GM18502 (cell line): Measurements from ENCODE around the gene ATP5PO.
"Not testable (repeated sequence)": the region's sequence is repeated elsewhere in the genome, so short reads cannot be mapped to it uniquely, and the experiment has no call there.

Source experiments
- ATAC-seq: cut with Tn5 transposase; IDR thresholded peaks from one replicate; pipeline ENCODE4 v1.9.1; 2021; ENCODE audit warnings: mild to moderate bottlenecking; ENCODE audit not compliant: unreplicated experiment, poor library complexity

ATP5PO gene

GRCh38 chr21:33872881-33873515 is 42.6 kb downstream of the ATP5PO start:
- ATAC-seq: no peak

DNA sequence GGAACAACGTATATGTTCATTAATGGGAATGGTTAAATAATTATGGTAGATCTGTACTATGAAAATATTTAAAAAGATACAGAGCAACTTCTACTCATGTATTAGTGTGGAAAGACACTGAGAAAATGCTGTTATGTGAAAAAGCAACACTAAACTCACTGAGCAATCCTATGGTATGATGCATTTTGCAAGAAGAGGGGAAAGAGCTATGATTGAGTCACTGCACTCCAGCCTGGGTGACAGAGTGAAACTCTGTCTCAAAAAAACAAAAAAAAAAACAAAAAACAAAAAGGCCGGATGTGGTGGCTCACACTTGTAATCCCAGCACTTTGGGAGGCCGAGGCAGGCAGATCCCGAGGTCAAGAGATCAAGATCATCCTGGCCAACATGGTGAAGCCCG is 44.4 kb downstream of the ATP5PO start:
- no peak for ATAC-seq

GRCh38 chr21:33870768-33871167 is 44.8 kb downstream of the ATP5PO start:
- ATAC-seq: no peak

DNA sequence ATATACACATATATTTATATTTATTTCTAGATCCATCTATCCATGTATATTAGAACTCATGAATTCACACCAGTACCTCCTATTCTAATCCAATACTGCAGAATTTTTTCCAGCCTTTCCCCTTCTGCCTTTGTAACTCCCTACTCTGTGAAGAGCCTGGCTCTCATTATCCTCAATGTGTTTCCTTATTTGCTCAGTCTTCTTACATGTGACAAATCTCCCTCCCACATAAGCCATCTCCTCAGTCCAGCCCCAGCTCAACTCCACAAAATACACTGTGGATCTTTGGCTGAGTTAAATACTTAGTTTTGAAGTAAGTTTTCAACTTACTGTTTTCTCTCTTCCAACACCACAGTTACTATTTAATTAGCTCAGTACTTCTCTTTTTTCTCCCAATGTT is 45.7 kb downstream of the ATP5PO start:
- ATAC-seq: no peak

- ATAC-seq: not testable (repeated sequence)
These were observed 47.7 kb downstream of the ATP5PO start for GRCh38 chr21:33867868-33868267.

- no peak for ATAC-seq
These were observed 48.8 kb downstream of the ATP5PO start for GRCh38 chr21:33866826-33867225.

GRCh38 chr21:33865996-33866575 is 49.5 kb downstream of the ATP5PO start:
- no peak for ATAC-seq

GRCh38 chr21:33865176-33865575 is 50.4 kb downstream of the ATP5PO start:
- ATAC-seq: no peak

DNA sequence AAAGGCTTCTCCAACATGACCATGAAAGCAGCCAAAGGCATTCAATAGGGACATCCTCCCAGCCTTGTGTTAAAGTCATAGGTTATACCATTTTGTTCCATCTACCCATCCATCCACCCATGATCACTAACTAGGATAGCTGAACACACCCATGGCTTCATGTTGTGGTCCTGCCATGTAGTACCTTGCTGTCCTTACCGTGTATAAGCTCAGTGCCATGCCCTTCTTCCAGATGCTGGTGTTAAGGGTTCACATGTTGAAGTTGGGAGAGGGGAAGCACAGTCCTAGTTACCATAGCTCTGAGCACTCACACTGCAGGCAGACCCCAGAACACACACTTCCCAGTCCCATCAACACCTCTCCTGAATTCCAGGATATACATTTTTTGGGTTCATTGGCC is 51.5 kb downstream of the ATP5PO start:
- ATAC-seq: no peak

- not testable (repeated sequence) for ATAC-seq
These were observed 52.4 kb downstream of the ATP5PO start for GRCh38 chr21:33863191-33863590.

DNA sequence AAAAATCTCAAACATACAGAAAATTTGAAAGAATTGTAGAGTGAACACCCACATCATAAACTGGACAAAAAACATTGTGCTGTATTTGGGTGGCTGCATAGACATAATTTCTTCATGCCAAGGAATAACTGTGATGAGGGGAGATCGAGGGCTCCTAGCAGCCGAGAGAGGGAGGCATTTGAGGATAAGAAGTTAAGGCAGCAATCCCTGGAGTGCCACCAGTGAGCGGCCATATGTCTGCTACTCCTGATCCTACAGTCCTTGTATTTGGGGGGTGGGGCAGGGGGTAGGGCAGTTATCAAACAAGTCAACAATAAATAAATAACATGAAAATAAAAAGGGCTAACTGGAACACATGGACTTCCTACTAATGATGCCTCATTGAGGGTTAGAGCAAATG is 54.5 kb downstream of the ATP5PO start:
- ATAC-seq: no peak

DNA sequence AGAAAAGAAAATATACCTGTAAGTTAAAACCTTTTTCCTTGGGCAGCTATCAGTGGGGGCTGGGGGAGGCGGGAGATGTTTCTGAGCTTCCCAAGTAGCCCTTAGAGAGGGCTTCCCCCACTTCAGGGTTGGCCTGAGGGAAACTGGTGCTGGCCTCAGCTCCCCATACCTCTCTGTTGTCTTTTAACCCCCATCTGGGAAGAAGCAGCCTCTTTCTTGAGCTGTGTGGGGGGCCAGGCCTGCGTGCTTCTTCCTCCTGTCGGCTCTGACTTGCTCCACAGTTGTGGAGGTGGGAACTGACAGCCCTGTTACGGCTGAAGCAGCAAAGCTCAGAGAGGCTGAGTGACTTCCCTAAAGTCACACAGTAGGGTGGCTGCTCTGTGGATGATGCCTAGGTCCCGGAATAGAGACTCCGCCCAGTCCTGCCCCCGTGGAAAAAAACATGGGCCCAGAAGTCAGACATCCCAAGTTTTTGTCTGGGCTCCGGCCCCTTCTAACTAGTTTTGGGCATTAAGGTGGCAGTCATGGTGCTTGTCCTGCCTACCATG is 55.2 kb downstream of the ATP5PO start:
- ATAC-seq: no peak

GRCh38 chr21:33859373-33860102 is 56.1 kb downstream of the ATP5PO start:
- no peak for ATAC-seq

DNA sequence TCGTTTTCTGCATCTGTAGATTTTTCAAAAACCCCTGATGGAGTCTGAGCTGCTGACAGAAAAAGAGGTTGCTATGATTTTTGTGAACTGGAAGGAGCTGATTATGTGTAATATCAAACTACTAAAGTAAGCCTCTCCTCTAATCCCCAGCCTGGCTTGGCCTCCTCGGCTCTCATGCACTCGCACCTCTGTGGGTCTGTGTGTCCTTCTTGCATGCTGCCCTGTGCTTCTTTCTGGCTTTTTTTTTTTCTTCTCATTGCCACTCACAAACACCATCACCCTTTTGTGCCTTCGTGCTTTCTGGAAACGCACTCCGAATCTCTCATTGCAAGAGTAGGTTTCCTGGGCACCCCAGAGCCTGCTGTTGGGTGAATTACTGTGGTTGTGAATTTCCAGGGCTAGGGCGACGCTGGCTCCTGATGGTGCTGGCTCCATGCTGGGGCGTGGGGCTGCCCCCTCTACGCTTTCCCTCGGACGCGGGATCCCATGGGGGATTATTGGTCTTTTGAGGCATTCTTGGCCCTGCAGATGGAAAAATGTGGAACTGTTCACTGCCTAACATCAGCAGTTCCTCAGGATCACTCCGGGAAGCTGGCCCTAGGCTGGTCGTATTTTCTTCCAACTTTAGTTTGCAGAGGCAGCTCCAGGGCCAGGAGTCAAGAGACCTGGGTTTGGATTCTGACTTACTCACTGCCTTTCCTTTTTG is 56.8 kb downstream of the ATP5PO start:
- ATAC-seq: no peak

DNA sequence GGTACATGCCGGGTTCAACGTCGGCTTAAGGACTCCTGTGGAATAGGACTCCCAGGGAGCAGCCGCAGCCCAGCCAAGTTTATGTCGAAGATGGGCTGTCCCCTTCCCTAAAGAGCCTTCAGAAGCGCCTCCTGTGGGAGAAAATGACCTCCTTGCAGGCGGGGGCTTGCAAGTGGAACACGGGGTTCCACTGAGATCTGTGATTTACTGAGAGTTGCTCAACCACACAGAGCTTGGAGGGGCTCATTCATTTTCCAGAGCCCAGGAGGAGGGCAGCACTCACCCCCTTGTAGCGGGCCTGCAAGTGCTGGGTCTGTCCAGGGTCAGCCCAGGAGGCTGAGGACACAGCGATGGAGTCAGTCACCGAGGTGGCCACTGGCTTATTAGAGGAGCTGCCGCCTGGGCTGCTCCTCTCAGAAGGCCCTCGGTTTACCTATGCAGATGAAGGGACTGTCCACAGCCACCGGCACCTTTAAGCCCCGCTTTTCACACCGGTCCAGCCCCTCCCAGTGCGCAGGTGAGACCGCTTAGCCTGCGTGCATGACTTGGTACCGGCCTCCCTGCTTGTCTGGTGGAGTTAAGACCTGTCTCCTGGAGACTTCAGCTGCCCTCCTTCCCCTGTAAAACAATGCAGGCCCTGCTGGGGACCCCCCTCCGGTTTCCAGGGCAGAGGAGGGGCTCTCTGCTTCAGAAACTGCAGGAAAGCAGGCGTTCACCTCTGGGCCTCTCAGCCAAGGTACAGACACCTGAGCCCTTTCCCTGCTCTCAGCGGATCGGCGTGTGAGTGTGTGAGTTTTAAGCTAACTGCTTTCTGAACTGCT is 57.5 kb downstream of the ATP5PO start:
- no peak for ATAC-seq

DNA sequence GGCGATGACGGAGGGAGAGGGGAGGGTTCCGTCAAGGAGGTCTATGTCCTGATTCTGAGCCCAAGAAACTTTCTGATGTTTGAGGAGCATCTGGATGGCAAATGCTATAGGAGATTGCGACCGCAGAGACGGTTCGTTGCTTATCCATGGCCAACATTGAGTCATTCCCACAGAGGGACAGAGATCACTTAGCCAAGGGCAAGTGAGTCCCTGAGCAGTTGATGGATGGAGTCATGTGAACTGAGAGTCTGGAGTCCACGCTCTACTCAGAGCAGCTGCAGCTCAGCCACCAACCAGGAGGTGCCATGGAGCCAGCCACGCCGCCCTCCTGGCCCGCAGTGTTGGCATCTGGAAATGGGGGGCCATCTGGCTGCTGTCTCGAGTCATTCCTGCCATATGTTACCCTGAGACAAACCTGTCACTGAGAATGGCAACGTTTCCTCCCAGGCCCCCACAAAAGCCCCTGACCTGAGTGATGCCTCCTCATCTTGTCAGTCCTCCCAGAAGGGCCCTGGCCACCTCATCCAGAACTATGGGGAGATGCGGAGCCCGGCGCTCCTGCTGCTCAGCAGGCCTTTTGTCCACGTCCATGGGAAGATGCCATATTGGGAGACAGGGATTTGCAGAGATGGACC is 58.6 kb downstream of the ATP5PO start:
- no peak for ATAC-seq

DNA sequence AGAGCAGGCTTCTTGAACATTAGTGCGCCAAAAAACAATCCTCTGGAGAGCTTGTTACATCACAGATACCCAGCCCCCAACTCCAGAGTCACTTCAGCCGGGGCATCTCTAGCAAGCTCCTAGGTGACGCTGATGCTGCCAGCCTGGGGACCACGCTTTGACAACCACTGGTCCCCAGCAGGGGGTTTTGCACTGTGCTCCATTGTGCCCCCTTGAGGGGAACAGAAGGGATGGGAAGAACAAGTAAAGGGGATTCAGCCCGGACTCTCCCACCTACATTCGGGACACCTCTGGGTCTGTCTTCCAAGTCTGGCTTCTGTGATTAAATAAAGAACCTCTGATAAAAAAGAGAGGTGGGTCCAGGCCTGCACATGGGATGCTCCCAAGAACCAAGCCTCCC is 60.4 kb downstream of the ATP5PO start:
- no peak for ATAC-seq

DNA sequence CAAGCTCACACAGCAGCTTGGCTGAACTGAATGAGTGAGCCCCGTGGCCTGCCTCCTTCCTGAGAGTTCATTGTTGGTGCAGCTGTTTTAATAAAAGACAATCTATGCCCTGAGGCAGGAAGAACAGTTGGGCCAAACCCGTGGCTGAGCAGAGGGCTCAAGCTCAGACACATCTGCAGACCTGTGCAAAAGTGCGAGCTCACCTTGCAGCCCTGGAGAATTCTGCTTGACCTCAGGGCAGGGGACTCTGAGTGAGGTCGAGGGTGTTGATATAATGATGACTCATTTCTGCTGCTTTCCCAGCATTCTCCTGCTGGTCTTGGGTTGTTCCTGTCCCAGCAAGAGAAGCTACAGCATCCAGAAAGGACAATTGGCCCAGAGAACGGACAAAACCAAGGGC is 61.0 kb downstream of the ATP5PO start:
- no peak for ATAC-seq
